AML-193 (cell line): ENCODE results near the gene IP6K1.
"Not testable (repeated sequence)": the region's sequence is repeated elsewhere in the genome, so short reads cannot be mapped to it uniquely, and the experiment has no call there.

Experiments used
- DNase-seq, 2 experiments: peaks; one replicate each; lab custom pipeline; 2025; lab: John Stamatoyannopoulos, UW

Gene IP6K1

GRCh38 chr3:49763981-49764380 is 22.4 kb downstream of the IP6K1 start:
- DNase-seq = no peak

GRCh38 chr3:49761661-49762060 is 24.7 kb downstream of the IP6K1 start:
- DNase-seq = peak in 1 of 2 experiments; percentile 14

- no peak for DNase-seq
Observed at GRCh38 chr3:49759226-49759625, 27.1 kb downstream of the IP6K1 start.

GRCh38 chr3:49757197-49757596 is 29.1 kb downstream of the IP6K1 start:
- no peak for DNase-seq

GRCh38 chr3:49756036-49756435 is 30.3 kb downstream of the IP6K1 start:
- DNase-seq = no peak

GRCh38 chr3:49754536-49754935 is 31.8 kb downstream of the IP6K1 start:
- DNase-seq = no peak

GRCh38 chr3:49751501-49751900 is 34.8 kb downstream of the IP6K1 start:
- no peak for DNase-seq

- DNase-seq = no peak
Observed at GRCh38 chr3:49750056-49750455, 36.3 kb downstream of the IP6K1 start.

- DNase-seq = not testable (repeated sequence)
Observed at GRCh38 chr3:49748874-49749273, 37.5 kb downstream of the IP6K1 start.

- no peak for DNase-seq
Observed at GRCh38 chr3:49747792-49748480, 38.4 kb downstream of the IP6K1 start.

- DNase-seq = no peak
Observed at GRCh38 chr3:49745986-49746385, 40.4 kb downstream of the IP6K1 start.

GRCh38 chr3:49740427-49740826 is 45.9 kb downstream of the IP6K1 start:
- DNase-seq = no peak

- no peak for DNase-seq
Observed at GRCh38 chr3:49738067-49738713, 48.2 kb downstream of the IP6K1 start.

GRCh38 chr3:49734752-49735151 is 51.6 kb downstream of the IP6K1 start:
- no peak for DNase-seq

GRCh38 chr3:49733551-49733950 is 52.8 kb downstream of the IP6K1 start:
- DNase-seq = peak in 1 of 2 experiments; percentile 11

- no peak for DNase-seq
Observed at GRCh38 chr3:49732597-49732996, 53.7 kb downstream of the IP6K1 start.

GRCh38 chr3:49729966-49730609 is 56.3 kb downstream of the IP6K1 start:
- DNase-seq = no peak

GRCh38 chr3:49727924-49728361 is 58.4 kb downstream of the IP6K1 start:
- no peak for DNase-seq

GRCh38 chr3:49727154-49727923 is 59.0 kb downstream of the IP6K1 start:
- DNase-seq = no peak

- no peak for DNase-seq
Observed at GRCh38 chr3:49725906-49726681, 60.2 kb downstream of the IP6K1 start.

GRCh38 chr3:49724586-49724985 is 61.8 kb downstream of the IP6K1 start:
- no peak for DNase-seq
